Neuron (in vitro differentiated cells): Measurements from ENCODE around the gene ESPN.

Source experiments
- H2AFZ ChIP-seq: one replicate; pipeline ENCODE4 v1.6.1; 2013; ENCODE audit warnings: low read depth, mild to moderate bottlenecking, inconsistent platforms, low read length, moderate library complexity
- H3K27me3 ChIP-seq: one replicate; pipeline ENCODE4 v1.6.1; 2013; ENCODE audit warnings: low read length; ENCODE audit not compliant: insufficient read depth
- H3K36me3 ChIP-seq: one replicate; pipeline ENCODE4 v1.6.1; 2013; ENCODE audit warnings: low read length; ENCODE audit not compliant: insufficient read depth
- H3K4me1 ChIP-seq: one replicate; pipeline ENCODE4 v1.6.1; 2013; ENCODE audit warnings: low read length; ENCODE audit not compliant: insufficient read depth
- H3K4me3 ChIP-seq: 2 replicates; pipeline ENCODE4 v1.5.1; 2013; ENCODE audit warnings: mild to moderate bottlenecking, low read length, moderate library complexity
- H3K9me3 ChIP-seq: one replicate; pipeline ENCODE4 v1.6.1; 2013; ENCODE audit warnings: low read length

ESPN gene, protein sequence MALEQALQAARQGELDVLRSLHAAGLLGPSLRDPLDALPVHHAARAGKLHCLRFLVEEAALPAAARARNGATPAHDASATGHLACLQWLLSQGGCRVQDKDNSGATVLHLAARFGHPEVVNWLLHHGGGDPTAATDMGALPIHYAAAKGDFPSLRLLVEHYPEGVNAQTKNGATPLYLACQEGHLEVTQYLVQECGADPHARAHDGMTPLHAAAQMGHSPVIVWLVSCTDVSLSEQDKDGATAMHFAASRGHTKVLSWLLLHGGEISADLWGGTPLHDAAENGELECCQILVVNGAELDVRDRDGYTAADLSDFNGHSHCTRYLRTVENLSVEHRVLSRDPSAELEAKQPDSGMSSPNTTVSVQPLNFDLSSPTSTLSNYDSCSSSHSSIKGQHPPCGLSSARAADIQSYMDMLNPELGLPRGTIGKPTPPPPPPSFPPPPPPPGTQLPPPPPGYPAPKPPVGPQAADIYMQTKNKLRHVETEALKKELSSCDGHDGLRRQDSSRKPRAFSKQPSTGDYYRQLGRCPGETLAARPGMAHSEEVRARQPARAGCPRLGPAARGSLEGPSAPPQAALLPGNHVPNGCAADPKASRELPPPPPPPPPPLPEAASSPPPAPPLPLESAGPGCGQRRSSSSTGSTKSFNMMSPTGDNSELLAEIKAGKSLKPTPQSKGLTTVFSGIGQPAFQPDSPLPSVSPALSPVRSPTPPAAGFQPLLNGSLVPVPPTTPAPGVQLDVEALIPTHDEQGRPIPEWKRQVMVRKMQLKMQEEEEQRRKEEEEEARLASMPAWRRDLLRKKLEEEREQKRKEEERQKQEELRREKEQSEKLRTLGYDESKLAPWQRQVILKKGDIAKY

DNA sequence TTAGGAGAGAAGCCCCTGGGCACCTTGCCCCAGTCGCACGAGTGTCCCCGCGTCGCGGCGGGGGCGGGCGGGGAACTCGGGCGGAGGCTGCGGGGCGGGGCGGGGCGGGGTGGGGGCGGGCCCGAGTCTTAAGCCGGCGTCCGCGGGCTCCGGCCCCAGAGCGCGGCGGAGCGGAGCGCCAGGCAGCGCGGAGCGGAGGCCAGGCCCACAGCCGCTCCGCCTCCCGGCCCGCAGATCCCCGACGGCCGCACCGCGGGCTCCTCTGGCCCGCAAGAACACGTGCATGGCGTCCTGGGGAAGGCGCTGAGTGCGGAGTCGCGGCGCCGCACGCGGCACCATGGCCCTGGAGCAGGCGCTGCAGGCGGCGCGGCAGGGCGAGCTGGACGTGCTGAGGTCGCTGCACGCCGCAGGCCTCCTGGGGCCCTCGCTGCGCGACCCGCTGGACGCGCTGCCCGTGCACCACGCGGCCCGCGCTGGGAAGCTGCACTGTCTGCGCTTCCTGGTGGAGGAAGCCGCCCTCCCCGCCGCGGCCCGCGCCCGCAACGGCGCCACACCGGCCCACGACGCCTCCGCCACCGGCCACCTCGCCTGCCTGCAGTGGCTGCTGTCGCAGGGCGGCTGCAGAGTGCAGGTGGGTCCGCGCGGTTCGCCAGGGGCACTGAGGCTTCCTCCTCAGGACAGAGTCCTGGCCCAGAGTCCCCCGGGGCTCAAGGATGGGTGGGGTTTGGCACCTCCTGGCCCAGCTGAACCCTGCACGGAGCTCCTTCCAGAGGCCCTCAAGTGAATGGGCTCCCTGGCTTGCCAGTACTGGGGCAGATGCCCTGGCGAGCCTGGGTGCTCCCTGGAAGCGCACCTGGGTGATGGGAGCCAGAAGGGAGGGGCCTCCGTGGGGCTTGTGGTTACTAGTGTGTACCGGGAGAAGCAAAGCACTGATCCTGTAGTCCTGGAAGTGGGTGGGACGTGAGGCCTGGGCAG, at the start of gene ESPN:
Gene ESPN, plus strand, starts transcription at position 158 of the 975 bp plus-strand sequence. Its CDS starts 180 bp downstream, at position 338.
- no peaks in the 10 kb centered on the region for H3K9me3 ChIP-seq
- no peak within 1 kb of the TSS for H3K4me3 ChIP-seq
- no peak within 1 kb of the TSS for H2AFZ ChIP-seq
- H3K27me3 ChIP-seq: peaks cover 80% of the 10 kb centered on the region
- no peaks in the 10 kb centered on the region for H3K36me3 ChIP-seq
- H3K4me1 ChIP-seq: peaks cover 7% of the 10 kb centered on the region

DNA sequence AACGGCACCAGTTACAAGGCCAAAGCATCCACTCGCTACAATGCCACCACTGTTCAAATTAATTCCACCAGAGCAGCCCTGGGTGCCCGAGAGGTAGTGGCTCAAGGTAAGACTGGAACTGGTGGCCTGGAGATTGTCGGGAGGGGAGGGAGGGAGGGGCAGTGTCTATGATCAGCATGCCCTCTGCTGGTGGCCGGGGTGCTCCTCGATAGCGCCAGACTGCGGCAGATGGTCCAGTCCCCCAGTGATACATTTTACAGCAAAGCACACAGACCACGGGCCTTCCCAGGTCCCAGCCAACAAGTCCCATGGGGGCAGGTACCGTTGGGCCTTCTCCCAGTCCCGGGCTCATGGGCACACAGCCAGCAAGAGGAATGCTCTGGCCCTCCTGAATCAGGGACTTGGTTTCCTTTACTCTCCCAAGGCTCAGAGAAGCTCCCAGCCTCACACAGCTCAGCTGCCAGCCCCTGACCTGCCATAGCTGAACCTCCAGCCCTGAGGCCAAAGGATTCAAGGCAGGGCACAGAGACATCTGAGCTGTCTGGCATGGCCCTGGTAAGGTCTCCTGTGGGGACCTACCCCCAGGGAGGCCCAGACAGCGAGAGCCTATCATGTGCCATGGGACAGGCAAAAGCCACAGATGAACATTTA, 46.4 kb upstream of the ESPN start:
- H3K4me1 ChIP-seq: no peaks in the 10 kb centered on the region
- no peaks in the 10 kb centered on the region for H3K27me3 ChIP-seq
- H3K4me3 ChIP-seq: no peak overlapping the region
- H2AFZ ChIP-seq: no peak overlapping the region
- H3K9me3 ChIP-seq: no peaks in the 10 kb centered on the region
- no peaks in the 10 kb centered on the region for H3K36me3 ChIP-seq

- peaks cover 2% of the 10 kb centered on the region for H3K9me3 ChIP-seq
- H2AFZ ChIP-seq: no peak overlapping the region
- H3K27me3 ChIP-seq: no peaks in the 10 kb centered on the region
- H3K4me3 ChIP-seq: no peak overlapping the region
- peaks cover 5% of the 10 kb centered on the region for H3K4me1 ChIP-seq
- H3K36me3 ChIP-seq: no peaks in the 10 kb centered on the region
These were observed 44.5 kb upstream of the ESPN start for GRCh38 chr1:6380037-6380436.

GRCh38 chr1:6384135-6384534, 40.4 kb upstream of the ESPN start:
- Histone ChIP-seq H3K36me3 (no peaks in the 10 kb centered on the region), H3K4me3 (no peak overlapping the region), H3K27me3 (no peaks in the 10 kb centered on the region), H3K4me1 (peaks cover 16% of the 10 kb centered on the region), H3K9me3 (peaks cover 2% of the 10 kb centered on the region), H2AFZ (no peak overlapping the region)

DNA sequence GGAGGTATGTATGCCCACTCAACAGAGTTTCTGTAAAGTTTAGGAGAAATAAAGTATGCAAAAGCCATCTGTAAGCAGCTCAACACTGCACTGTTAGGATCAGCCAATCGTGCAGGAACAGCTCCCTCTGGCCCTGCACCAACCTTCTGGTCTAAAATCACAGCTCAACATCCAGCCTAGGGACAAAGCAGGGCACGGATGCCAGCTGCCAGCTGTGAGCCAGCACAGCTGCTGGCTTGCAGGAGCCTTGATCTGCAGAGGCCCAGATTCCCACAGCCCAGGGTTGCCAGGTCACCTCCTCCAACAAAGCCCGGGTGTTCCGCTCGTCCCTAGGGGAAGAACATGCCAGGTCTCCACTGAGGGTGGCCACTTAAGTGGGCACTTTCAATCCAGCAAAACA, 39.6 kb upstream of the ESPN start:
- H2AFZ ChIP-seq: no peak overlapping the region
- no peak overlapping the region for H3K4me3 ChIP-seq
- H3K9me3 ChIP-seq: peaks cover 2% of the 10 kb centered on the region

DNA sequence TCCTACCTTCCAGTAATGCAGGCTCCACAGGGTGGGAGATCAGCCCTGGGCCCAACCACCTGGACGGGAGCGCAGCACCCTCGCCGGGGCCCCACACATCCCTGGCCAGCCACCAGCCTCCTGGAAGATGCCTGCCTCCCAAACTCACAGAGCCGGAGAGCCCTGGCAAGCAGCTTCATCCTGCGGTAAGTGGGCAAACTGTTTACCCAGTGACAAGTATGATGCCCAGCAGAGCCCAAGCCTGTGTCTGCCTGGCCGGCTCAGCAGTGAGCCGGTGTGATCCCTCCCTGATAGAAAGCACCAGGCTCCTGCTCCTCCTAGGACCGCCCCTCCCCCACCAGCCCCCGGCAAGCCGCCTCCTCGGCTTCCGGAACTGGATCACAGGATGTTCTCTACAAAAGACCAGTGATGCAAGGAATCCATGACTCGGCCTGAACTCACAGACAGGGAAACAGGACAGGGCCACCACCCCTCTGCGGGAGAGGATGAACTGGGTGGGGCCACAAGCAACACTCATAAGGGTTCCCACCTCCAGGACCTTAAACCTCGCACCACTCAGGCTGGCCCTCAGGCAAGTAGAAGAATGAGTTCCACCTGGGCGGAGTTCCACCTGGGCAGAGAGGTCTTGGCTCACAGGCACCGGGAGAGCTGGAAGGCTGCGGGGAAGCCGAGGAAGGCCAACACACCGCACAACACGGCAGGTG, 38.9 kb upstream of the ESPN start:
- no peak overlapping the region for H3K4me3 ChIP-seq
- peaks cover 16% of the 10 kb centered on the region for H3K4me1 ChIP-seq
- H2AFZ ChIP-seq: no peak overlapping the region
- peaks cover 2% of the 10 kb centered on the region for H3K9me3 ChIP-seq
- H3K36me3 ChIP-seq: peaks cover 2% of the 10 kb centered on the region
- H3K27me3 ChIP-seq: no peaks in the 10 kb centered on the region

More for the DNA sequence above, 39.6 kb upstream of the ESPN start:
- peaks cover 2% of the 10 kb centered on the region for H3K36me3 ChIP-seq
- peaks cover 16% of the 10 kb centered on the region for H3K4me1 ChIP-seq
- H3K27me3 ChIP-seq: no peaks in the 10 kb centered on the region

GRCh38 chr1:6386371-6386949, 38.1 kb upstream of the ESPN start:
- no peak overlapping the region for H2AFZ ChIP-seq
- H3K4me3 ChIP-seq: no peak overlapping the region
- H3K4me1 ChIP-seq: peaks cover 17% of the 10 kb centered on the region
- H3K27me3 ChIP-seq: no peaks in the 10 kb centered on the region
- H3K9me3 ChIP-seq: peaks cover 2% of the 10 kb centered on the region
- peaks cover 2% of the 10 kb centered on the region for H3K36me3 ChIP-seq

GRCh38 chr1:6389971-6390370, 34.6 kb upstream of the ESPN start:
- Histone ChIP-seq H3K27me3 (no peaks in the 10 kb centered on the region), H3K4me1 (peaks cover 28% of the 10 kb centered on the region), H2AFZ (no peak overlapping the region), H3K9me3 (no peaks in the 10 kb centered on the region), H3K36me3 (peaks cover 2% of the 10 kb centered on the region), H3K4me3 (no peak overlapping the region)

- Histone ChIP-seq H3K27me3 (no peaks in the 10 kb centered on the region), H3K9me3 (no peaks in the 10 kb centered on the region), H3K36me3 (peaks cover 2% of the 10 kb centered on the region), H3K4me3 (peak overlapping the region; percentile 73), H2AFZ (no peak overlapping the region), H3K4me1 (peaks cover 17% of the 10 kb centered on the region)
These were observed 32.4 kb upstream of the ESPN start for GRCh38 chr1:6391951-6392808.

GRCh38 chr1:6392809-6393399, 31.7 kb upstream of the ESPN start:
- no peaks in the 10 kb centered on the region for H3K27me3 ChIP-seq
- peaks cover 17% of the 10 kb centered on the region for H3K4me1 ChIP-seq
- H3K36me3 ChIP-seq: peaks cover 2% of the 10 kb centered on the region
- no peaks in the 10 kb centered on the region for H3K9me3 ChIP-seq
- no peak overlapping the region for H2AFZ ChIP-seq
- H3K4me3 ChIP-seq: peak overlapping the region; percentile 73
